ENCODE results near the gene CA14. TPM values are rescaled to one million over a fixed set of nuclear protein-coding genes. Genes with fewer than 3 reads are reported as not detected.
"Not testable (repeated sequence)": the region's sequence is repeated elsewhere in the genome, so short reads cannot be mapped to it uniquely, and the experiment has no call there.

Gene CA14
- not detected for total RNA-seq

DNA sequence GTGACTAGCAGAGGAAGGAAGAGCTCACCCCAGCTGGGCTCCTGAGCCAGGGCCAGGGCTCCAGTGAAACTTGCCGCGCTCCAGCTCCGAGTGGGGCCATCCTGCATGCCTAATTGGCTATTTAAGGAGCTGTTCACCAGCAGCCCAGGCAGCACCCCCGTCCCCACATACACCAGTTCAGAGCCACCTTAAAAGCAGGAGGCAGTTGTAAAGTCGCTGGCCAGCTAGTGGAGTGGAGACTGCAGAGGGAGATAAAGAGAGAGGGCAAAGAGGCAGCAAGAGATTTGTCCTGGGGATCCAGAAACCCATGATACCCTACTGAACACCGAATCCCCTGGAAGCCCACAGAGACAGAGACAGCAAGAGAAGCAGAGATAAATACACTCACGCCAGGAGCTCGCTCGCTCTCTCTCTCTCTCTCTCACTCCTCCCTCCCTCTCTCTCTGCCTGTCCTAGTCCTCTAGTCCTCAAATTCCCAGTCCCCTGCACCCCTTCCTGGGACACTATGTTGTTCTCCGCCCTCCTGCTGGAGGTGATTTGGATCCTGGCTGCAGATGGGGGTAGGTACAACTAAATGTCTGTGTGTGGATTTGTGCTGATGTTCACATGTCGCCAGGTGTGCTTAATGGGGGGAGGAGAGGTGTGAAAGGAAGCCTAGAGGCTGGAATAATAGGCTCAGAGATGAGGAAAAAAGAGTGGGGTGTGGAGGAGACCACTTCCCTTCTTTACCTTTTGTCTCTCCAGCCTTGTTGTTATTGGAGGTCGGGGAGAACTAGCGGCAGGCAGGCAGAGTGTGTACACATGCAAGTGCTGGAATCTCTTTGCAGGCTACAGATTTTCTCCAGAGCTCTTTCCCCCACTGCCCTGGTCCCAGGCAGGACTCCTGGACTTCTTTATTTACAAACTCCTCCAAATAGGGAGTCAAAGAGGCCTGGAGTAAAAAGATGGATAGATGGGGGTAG is at the start of gene CA14:
TSS of gene CA14 (plus strand) at position 151 of the 962 bp plus-strand sequence. CDS start at position 506, 355 bp downstream.
- ChIA-PET POLR2A (no interaction called here), CTCF (interaction anchor here (0.6 to 4.7 kb wide), 6 partner anchors 12 to 302 kb away, joined by 3 to 18 read pairs (median 6); partner anchors contain the start of gene C1orf54)
- Mint-ChIP-seq H3K4me1 (peaks cover 13% of the 10 kb centered on the region), H3K36me3 (ENCODE audit: low read depth) (no peaks in the 10 kb centered on the region), H3K9me3 (no peaks in the 10 kb centered on the region), H3K27me3 (peaks cover 48% of the 10 kb centered on the region), H3K4me3 (no peak within 1 kb of the TSS), H3K27ac (no peak within 1 kb of the TSS)
- no peak for DNase-seq

DNA sequence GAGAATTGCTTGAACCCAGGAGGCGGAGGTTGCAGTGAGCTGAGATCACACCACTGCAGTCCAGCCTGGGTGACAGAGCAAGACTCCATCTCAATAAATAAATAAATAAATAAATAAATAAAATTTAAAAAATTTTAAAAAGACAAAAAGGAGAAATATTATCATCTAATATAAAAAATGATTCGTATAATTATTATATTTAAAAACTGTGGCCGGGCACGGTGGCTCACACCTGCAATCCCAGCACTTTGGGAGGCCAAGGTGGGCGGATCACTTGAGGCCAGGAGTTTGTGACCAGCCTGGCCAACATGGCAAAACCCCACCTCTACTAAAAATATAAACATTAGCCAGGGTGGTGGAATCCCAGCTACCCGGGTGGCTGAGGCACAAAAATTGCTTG is 49.1 kb upstream of the CA14 start:
- CTCF ChIA-PET: interaction anchor here (0.9 kb wide), 1 partner anchor 146 kb away, joined by 3 read pairs; no protein-coding TSS in a partner anchor

DNA sequence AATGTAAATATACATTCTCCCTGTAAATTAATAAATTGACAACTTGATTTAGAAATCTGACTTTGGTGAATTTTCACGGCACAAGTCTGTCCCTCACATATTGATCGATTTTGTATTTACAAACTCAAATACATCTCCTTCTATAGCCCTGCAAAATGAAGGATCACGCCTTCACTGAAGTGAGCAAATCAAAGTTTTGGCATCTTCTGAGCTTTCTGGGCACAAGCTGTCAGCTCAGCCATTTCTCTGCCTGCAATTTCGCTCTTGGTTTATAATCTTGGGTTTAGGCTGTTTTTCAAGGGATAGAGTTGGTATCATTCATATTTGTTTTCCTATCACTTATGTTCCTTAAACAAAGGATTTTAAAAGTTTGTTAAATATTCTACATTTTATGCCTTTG is 47.5 kb upstream of the CA14 start:
- ChIA-PET CTCF (no interaction called here), POLR2A (no interaction called here)
- Mint-ChIP-seq H3K27me3 (peaks cover 11% of the 10 kb centered on the region), H3K36me3 (ENCODE audit: low read depth) (peaks cover 2% of the 10 kb centered on the region), H3K4me3 (no peak overlapping the region), H3K27ac (no peak overlapping the region), H3K9me3 (peaks cover 2% of the 10 kb centered on the region), H3K4me1 (peaks cover 19% of the 10 kb centered on the region)
- DNase-seq: no peak

More for the DNA sequence above, 49.1 kb upstream of the CA14 start:
- H3K9me3 Mint-ChIP-seq; POLR2A ChIA-PET; H3K4me1 Mint-ChIP-seq; DNase-seq; H3K4me3 Mint-ChIP-seq; H3K27ac Mint-ChIP-seq; H3K36me3 Mint-ChIP-seq (ENCODE audit: low read depth): not testable (repeated sequence)
- H3K27me3 Mint-ChIP-seq: peaks cover 11% of the 10 kb centered on the region

DNA sequence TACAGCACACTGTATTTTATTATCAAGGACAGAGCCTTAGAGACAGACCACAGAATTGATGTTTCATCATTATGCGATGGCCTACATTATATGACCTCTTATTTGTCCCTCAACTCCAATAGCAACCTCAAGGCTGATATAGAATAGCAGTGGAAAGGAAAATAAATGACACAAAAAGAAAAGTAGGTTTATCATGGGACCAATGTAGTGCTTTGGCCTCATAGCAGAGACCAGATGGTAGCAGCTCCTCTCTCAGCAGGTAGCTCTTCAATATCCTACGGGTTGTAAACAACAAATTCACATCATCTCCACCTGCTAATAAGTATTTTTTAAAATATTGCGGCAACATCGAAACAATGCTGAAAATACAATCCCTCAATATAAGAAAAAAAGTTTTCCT is 46.9 kb upstream of the CA14 start:
- Mint-ChIP-seq H3K27me3 (peaks cover 10% of the 10 kb centered on the region), H3K9me3 (peaks cover 2% of the 10 kb centered on the region), H3K4me1 (peaks cover 19% of the 10 kb centered on the region), H3K36me3 (ENCODE audit: low read depth) (peaks cover 3% of the 10 kb centered on the region), H3K27ac (no peak overlapping the region), H3K4me3 (no peak overlapping the region)
- ChIA-PET POLR2A (no interaction called here), CTCF (no interaction called here)
- DNase-seq: no peak

DNA sequence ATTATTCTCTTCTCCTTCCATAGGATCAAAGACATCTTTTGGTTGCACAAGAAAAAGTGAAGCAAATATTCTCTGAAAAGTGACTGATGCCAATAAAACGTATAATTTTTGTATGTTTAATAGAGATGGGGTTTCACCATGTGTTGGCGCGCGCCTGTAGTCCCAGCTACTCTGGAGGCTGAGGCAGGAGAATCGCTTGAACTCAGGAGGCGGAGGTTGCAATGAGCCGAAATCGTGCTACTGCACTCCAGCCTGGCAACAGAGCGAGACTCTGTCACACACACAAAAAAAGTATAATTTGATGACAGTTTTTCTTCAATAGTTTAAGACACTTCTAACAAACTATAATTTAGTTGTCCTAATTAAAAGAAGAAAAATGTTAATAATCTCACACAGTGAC is 45.5 kb upstream of the CA14 start:
- H3K27me3 Mint-ChIP-seq: peaks cover 3% of the 10 kb centered on the region
- H3K4me3 Mint-ChIP-seq: no peak overlapping the region
- H3K36me3 Mint-ChIP-seq (ENCODE audit: low read depth): peaks cover 3% of the 10 kb centered on the region
- DNase-seq: no peak
- ChIA-PET CTCF (no interaction called here), POLR2A (no interaction called here)
- H3K9me3 Mint-ChIP-seq: peaks cover 2% of the 10 kb centered on the region
- H3K27ac Mint-ChIP-seq: no peak overlapping the region
- H3K4me1 Mint-ChIP-seq: peaks cover 19% of the 10 kb centered on the region

DNA sequence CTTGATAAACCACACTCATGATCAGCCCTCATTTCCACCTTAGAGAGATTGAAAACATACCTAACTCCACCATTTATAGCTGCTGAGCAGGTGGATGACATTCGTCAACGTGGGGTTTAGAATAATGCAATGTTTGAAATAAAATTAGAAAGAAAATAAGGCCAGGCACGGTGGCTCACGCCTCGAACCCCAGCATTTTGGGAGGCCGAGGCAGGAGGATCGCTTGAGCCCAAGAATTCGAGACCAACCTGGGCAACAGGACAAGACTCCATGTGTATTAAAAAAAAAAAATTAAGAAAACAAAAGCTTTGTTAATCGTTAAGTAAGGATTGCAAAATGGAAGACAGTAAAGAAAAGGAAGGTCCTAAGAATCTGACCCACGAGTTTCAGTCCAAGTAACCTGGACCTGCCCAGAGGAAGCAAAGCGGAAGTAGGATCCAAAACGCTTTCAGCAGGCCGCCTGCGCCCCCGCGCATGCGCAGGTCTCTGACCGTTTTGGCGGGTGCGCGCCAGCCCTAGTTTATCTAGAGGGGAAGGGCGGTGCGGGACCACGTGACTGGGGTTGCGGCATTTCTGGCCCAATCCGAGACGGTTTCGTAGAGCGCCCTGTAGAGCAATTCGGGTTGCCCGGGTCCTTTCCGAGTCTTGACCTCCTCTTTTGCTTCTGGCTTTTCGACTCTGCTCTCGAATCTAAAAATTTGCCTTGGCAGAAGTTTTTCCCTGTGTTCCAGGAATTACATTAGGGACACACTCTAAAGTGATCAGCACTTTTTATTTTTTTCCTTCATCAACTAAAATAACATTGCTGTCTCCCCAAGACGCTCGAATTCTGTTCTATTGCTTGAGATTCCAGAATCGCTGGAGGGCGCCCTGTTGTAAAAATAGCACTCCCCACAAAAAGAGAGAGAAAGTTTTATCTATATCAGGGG is 44.1 kb upstream of the CA14 start:
- peak overlapping the region; percentile 98 for H3K27ac Mint-ChIP-seq

DNA sequence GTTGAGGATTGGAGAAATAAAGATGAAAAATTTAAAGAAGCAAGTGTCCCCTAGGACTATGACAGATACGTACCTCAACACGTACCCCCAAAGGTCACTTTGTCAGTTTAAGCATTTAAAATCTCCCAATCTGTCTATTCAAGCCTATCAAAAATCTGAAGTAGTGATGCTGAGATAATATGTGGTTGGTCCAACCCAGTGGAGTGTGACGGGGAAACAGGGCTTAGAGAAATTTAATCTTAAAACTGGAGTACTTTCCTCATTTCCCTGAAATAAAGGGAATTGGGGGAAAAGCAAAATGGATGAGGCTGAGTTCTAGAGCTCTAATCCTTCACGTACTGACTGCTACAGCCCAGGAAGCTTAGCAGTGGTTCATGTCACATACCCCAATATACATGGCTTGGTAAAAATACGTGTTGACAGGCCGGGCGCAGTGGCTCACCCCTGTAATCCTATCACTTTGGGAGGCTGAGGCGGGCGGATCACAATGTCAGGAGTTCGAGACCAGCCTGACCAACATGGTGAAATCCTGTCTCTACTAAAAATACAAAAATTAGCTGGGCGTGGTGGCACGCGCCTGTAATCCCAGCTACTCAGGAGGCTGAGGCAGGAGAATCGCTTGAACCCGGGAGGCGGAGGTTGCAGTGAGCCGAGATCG is 43.3 kb upstream of the CA14 start:
- peak overlapping the region; percentile 83 for H3K4me3 Mint-ChIP-seq
- POLR2A ChIA-PET: interaction anchor here (0.6 kb wide), 1 partner anchor 17 kb away, joined by 3 read pairs; no protein-coding TSS in a partner anchor
- DNase-seq, H3K27me3 Mint-ChIP-seq, H3K9me3 Mint-ChIP-seq: not testable (repeated sequence)
- CTCF ChIA-PET: interaction anchor here (0.7 to 0.8 kb wide), 2 partner anchors 8 to 11 kb away, joined by 3 read pairs; no protein-coding TSS in a partner anchor
- peaks cover 12% of the 10 kb centered on the region for H3K36me3 Mint-ChIP-seq (ENCODE audit: low read depth)
- H3K4me1 Mint-ChIP-seq: peaks cover 19% of the 10 kb centered on the region
- H3K27ac Mint-ChIP-seq: peak overlapping the region; percentile 98

More for the DNA sequence above, 44.1 kb upstream of the CA14 start:
- Mint-ChIP-seq H3K36me3 (ENCODE audit: low read depth) (peaks cover 5% of the 10 kb centered on the region), H3K9me3 (peaks cover 2% of the 10 kb centered on the region), H3K27me3 (peaks cover 3% of the 10 kb centered on the region), H3K4me3 (peak overlapping the region; percentile 83), H3K4me1 (peaks cover 19% of the 10 kb centered on the region)
- POLR2A ChIA-PET: interaction anchor here (0.6 kb wide), 1 partner anchor 19 kb away, joined by 3 read pairs; no protein-coding TSS in a partner anchor
- CTCF ChIA-PET: interaction anchor here (0.5 to 1.1 kb wide), 3 partner anchors 15 to 160 kb away, joined by 3 read pairs; no protein-coding TSS in a partner anchor
- peak; percentile 94 for DNase-seq

DNA sequence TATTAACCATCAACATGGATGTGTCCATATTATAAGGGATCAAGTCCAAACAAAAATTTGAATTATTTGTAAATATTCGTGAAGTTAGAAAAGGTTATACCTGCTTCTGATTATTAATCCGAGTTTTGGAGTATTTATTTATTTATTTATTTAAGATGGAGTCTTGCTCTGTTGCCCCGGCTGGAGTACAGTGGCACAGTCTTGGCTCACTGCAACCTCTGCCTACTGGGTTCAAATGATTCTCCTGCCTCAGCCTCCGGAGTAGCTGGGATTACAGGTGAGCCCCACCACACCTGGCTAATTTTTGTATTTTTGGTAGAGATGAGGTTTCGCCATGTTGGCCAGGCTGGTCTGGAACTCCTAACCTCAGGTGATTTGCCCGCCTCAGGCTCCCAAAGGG is 41.7 kb upstream of the CA14 start:
- POLR2A ChIA-PET, H3K4me3 Mint-ChIP-seq, H3K27ac Mint-ChIP-seq, H3K9me3 Mint-ChIP-seq, DNase-seq, H3K27me3 Mint-ChIP-seq: not testable (repeated sequence)
- H3K36me3 Mint-ChIP-seq (ENCODE audit: low read depth): peaks cover 24% of the 10 kb centered on the region
- CTCF ChIA-PET: interaction anchor here (0.6 kb wide), 2 partner anchors 17 to 344 kb away, joined by 3 to 4 read pairs; no protein-coding TSS in a partner anchor
- peaks cover 19% of the 10 kb centered on the region for H3K4me1 Mint-ChIP-seq

DNA sequence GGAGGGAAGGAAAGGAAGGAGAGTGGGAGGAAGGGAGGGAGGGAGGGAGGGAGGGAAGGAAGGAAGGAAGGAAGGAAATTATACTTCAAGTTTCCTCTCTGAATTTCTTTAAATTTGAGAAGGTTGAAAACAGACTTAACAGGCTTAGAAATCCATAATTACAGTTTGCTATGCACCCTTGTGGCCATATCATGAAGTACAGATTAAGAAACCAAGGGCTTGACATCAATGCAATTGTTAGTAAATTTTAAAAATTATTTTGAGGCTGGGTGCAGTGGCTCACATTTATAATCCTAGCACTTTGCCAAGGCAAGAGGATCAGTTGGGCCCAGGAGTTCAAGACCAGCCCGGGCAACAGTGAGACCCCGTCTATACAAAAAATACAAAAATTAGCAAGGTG is 36.0 kb upstream of the CA14 start:
- H3K9me3 Mint-ChIP-seq: no peaks in the 10 kb centered on the region

DNA sequence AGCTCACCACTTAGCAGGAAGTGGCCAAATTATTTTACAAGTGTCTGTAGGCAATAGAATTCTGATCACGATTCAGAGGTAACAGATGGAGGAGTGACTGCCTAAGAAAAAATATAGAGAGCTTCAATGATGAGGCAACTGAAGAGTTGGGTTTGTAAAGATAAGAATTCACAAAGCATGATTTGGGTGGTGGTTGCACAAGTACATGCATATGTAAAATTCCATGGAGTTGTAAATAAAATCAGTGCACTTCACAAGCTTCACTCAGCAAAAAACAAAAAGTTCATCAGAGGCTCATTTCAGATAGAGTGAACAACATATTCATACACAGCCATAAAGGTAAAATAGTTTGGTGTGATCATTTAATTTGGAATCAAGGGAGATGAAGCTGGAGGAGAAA is 32.6 kb upstream of the CA14 start:
- Mint-ChIP-seq H3K36me3 (ENCODE audit: low read depth) (peaks cover 57% of the 10 kb centered on the region), H3K9me3 (no peaks in the 10 kb centered on the region), H3K27ac (no peak overlapping the region), H3K27me3 (no peaks in the 10 kb centered on the region), H3K4me3 (no peak overlapping the region), H3K4me1 (peaks cover 18% of the 10 kb centered on the region)
- no peak for DNase-seq
- ChIA-PET CTCF (interaction anchor here (0.7 to 1.2 kb wide), 3 partner anchors 10 to 122 kb away, joined by 3 read pairs; no protein-coding TSS in a partner anchor), POLR2A (no interaction called here)

More for the DNA sequence above, 36.0 kb upstream of the CA14 start:
- H3K27ac Mint-ChIP-seq: no peak overlapping the region
- H3K4me1 Mint-ChIP-seq: peaks cover 11% of the 10 kb centered on the region
- DNase-seq: peak; percentile 20
- H3K4me3 Mint-ChIP-seq: no peak overlapping the region
- no peaks in the 10 kb centered on the region for H3K27me3 Mint-ChIP-seq
- ChIA-PET CTCF (no interaction called here), POLR2A (no interaction called here)
- peaks cover 49% of the 10 kb centered on the region for H3K36me3 Mint-ChIP-seq (ENCODE audit: low read depth)

DNA sequence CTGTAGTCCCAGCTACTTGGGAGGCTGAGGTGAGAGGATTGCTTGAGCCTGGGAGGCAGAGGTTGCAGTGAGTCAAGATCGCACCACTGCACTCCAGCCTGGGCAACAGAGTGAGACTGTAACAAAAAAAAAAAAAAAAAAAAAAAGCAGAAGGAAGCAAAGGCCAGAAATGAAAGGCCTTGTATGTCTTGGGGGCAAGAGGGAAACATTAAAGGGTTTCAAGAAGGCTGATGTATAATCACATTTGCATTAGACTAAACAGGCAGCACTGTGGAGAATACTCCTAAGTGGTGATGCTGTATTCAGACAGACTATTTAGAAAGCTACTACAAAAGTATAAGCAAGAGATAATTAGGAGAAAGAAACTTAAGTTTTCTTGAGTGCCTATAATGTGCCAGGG is 32.0 kb upstream of the CA14 start:
- Mint-ChIP-seq H3K27me3 (no peaks in the 10 kb centered on the region), H3K9me3 (no peaks in the 10 kb centered on the region), H3K27ac (no peak overlapping the region), H3K36me3 (ENCODE audit: low read depth) (peaks cover 55% of the 10 kb centered on the region), H3K4me3 (no peak overlapping the region), H3K4me1 (peaks cover 18% of the 10 kb centered on the region)
- no peak for DNase-seq
- POLR2A ChIA-PET: no interaction called here
- CTCF ChIA-PET: interaction anchor here (0.7 to 1.2 kb wide), 2 partner anchors 11 to 122 kb away, joined by 3 read pairs; no protein-coding TSS in a partner anchor

DNA sequence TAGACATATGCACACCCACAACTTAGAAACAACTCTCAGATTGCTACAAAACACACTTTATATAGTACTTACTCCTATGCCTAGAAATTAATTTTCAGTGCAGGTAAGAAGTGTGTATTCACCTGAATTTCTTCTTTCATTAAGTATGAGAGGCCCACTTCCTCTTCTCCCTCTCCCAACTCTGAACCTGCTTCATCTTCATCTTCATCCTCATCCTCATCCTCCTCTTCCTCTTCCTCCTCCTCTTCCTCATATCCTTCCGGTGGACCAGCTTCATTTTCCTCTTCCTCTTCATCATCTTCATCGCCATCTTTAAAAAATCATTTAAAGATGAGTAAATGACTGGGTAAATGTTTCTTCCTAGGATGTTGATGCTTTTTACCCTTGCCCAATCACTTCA is 31.1 kb upstream of the CA14 start:
- Mint-ChIP-seq H3K4me1 (peaks cover 18% of the 10 kb centered on the region), H3K36me3 (ENCODE audit: low read depth) (peaks cover 56% of the 10 kb centered on the region), H3K4me3 (no peak overlapping the region), H3K9me3 (no peaks in the 10 kb centered on the region), H3K27me3 (no peaks in the 10 kb centered on the region), H3K27ac (no peak overlapping the region)
- POLR2A ChIA-PET: no interaction called here
- CTCF ChIA-PET: no interaction called here
- no peak for DNase-seq
